HG03521 (cell line): ENCODE results near the gene STAM2.
A peak's percentile ranks its signal among the peaks of the same experiment; 100 is the strongest.
"Not testable (repeated sequence)": the region's sequence is repeated elsewhere in the genome, so short reads cannot be mapped to it uniquely, and the experiment has no call there.

Experiments used
- ATAC-seq: cut with Tn5 transposase; IDR thresholded peaks from one replicate; pipeline ENCODE4 v1.9.1; 2021; ENCODE audit warnings: mild to moderate bottlenecking, moderate library complexity; ENCODE audit not compliant: unreplicated experiment

STAM2 gene

DNA sequence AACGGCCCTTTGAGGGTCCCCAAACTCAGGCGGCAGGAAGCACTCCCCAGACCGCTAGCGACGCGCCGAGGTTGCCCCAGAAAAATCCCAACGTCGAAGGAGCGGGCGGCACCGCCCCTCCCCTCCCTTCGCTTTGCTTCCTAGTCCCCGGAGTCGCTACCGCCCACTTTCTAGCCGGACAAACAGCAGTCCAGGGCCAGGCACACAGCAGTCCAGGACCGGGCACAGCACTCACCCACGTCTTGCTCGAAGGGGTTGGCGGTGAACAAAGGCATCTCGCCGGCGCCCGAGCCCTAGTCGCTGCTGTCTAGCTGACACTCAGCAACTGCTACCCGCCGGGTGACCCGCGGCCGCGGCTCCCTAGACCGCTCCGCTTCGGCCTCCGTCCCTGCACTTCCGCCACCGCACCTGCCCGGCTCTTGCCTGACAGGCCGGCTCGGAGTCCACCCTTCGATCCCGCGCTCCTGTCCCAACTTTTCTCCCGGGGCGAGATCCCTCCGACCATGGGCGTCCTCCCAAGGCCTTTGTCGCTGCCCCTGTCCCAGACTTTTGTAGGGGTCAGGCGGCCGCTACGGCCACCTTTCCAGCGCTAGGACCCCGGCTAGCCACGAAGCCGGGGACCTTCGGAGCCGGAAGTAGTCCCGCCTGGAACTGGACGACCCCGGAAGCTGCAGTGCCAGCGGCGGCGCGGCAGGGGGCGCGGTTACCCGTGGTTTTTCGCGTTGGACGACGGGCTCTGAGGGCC is at the start of gene STAM2:
STAM2 (minus strand) TSS at position 396 of the 745 bp plus-strand sequence; CDS start at position 275, 121 bp downstream.
- peak; percentile 78 for ATAC-seq

DNA sequence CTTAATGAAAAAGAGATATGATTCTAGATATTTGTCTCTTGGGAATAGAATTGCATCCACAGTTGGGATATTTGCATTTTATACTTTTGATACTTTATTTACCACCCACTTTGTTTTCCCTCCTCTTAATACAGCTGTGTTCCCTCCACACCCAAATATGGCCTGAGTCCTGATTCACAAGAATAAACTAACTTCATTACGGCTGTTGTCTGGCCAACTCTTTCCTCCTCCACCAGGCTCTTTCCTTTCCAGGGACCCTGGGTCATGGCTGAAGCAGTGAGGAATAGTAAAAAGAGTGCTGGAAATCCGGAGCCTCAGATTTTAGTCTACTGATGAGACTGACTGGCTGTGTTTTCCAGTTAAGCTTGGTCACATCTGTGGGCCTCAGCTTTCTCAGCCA is 48.4 kb upstream of the STAM2 start:
- no peak for ATAC-seq

DNA sequence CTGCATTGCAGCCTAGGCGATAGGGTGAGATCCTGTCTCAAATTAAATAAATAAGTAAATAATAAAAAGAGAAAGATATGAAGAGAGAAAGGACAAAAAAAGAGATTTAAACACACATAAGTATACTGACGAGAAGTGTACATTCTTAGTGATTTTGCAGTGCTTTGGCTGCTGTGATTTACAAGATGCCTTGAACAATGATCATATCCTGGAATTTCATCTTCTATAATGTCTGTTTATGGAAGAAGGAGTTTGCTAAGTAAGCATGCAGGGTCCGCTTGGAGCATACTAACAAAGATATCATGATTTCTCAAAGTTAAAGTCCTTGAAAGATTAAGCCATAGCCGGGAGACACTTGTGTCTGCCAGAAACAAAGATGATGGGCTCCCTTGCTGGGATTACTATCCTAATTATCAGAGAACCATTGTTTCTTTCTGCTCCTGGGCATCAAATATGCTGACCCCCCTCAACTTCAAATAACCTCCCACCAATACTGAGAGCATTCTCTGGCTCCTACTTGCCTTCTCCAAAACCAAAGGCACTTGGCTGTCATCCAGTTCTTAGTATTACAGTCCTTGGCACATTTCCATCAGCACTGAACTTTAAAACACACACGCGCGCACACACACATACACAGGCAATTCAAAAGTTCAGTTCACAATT is 47.5 kb upstream of the STAM2 start:
- no peak for ATAC-seq

DNA sequence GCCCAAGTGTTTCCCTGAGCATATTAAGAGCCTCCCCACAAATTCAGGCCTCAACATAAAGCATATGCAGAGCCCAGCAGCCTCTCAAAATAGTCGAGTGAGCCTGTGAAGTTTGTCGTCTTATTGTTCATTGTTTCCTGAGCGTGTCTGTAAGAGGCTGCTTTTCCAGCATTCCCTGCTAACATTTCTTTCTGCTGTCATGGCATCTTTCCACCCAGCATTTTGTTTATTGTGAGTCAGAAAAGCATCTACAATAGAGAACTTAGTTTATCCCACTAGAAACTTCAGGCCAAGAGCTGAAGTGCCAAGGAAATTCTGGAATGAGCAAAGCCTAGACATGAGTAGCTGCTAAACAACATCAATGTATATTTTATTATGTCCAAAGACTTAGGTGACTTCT is 46.3 kb upstream of the STAM2 start:
- ATAC-seq = no peak

DNA sequence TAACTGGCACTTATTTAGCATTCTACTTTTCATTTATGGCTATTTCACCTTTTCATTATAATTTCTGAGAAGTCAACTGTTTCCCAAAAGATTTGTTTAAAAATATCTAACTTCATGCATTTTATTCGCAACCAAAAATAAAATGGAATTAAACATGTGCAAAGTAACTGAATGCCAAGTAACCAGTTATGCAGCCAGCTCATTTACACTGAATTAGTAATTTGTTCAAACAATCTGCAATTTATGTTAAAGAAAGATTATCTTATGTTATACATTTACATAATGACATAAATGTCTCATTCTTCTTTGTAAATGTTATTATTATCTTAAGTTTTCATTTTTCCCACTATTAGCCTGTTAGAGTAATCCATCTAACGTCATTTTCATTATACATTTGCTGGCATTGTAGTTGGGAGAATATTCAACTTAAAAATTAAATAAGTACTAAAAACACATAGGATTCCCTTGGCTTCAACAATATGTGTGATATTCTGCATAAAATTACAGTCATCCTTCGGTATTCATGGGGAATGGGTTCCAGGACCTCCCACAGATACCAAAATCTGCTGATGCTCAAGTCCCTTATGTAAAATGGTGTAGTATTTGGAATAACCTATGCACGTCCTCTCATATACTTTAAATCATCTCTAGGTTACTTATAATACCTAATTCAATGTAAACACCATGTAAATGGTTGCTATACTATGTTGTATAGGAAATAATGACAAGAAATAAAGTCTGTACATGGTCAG is 43.7 kb upstream of the STAM2 start:
- ATAC-seq = no peak

DNA sequence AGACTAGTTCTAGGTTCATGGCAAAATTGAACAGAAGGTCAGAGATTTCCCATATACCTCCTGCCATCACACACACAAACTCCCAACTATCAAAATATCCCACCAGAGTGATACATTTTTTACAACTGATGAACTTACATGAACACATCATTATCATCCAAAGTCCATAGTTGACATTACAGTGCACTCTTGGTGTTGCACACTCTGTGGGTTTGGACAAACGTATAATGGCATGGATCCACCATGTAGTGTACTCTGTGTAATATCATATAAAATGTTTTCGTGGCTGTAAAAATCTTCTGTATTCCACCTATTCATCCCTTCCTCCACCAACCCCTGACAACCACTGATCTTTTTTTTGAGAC is 25.9 kb upstream of the STAM2 start:
- ATAC-seq = no peak

DNA sequence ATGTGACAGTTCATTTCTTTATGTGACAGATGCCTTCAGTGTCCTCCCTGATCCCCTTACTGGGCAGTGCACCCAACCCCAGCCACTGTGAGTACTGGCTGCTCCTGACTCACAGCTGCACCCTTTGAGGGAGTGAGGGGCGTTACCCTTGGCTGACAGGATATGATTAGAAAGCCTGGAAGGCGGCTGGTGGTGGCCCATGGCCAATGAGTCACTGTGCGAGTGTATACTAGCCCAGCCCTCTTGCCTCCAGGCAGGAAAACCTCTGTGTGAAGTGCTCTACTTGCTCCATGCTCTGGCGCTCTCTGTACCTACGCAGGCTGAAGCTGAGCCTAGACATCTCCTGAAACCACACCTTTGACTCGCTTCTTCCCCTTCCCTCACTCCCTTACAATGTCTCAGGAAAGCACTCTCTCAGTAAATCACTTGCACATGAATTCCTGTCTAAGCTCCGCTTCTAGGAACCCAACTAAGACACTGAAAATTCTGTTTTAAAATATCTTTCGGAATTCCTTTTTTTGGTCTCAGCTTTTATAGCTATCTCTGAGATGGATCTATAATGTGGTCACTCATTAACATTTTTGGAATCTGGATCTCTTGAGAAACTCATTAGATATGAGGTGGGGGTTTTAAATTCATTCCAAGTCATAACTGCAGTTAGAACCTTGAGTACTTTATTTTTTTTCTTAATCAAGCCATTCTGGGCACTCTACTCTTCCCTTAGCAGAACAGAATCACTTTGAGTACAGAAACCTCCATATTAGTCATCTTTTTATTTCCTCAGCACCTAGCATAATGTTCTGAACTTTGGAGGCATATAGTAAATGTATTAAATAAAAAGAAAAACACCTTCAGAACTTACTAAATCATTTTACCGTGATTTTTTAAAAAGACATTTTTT is 25.3 kb upstream of the STAM2 start:
- ATAC-seq = no peak

DNA sequence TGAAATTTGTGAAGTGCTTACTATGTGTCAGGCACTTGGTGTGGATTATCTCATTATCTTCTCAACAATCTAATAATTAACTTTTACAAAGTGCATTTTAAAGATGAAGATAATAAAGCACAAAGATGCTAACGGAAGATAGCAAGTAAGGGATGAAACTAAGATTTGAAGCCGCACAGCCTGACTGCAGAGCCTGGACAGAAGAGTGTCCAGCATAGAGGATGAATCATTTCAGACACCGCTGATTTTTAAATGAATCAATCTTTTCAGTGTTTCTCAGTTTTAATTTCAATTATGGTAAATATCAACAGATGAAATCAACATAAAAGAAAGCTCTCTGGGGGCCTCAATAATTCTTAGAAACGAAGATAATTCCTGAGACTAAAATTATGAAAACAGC is 24.5 kb upstream of the STAM2 start:
- no peak for ATAC-seq

DNA sequence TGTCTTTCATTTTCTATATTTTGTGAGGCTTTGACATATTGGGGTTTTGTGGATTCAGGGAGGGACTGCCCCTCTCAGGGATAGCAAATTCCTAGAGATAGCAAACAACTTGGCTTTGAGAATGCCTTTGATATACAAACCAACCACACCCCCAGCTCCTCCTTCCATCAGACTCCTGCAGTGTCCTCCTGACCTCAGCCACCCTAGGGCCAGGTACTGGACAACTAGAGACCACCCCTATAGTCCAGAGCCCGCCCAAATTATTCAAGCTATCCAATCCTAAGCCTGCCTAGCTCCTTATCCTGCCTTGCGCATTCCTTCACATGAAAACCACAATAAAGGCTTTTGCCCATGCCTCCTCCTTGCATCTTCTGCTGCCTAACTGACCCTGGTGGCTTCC is 22.9 kb upstream of the STAM2 start:
- no peak for ATAC-seq

DNA sequence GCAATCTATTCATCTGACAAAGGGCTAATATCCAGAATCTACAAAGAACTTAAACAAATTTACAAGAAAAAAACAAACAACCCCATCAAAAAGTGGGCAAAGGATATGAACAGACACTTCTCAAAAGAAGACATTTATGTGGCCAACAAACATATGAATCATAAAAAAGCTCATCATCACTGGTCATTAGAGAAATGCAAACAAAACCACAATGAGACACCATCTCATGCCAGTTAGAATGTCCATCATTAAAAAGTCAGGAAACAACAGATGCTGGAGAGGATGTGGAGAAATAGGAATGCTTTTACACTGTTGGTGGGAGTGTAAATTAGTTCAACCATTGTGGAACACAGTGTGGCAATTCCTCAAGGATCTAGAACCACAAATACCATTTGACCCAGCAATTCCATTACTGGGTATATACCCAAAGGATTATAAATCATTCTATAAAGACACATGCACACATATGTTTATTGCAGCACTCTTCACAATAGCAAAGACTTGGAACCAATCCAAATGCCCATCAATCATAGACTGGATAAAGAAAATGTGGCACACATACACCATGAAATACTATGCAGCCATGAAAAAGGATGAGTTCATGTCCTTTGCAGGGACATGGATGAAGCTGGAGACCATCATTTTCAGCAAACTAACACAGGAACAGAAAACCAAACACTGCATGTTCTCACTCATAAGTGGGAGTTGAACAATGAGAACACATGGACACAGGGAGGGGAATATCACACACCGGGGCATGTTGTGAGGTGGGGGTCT is 22.1 kb upstream of the STAM2 start:
- ATAC-seq = not testable (repeated sequence)

DNA sequence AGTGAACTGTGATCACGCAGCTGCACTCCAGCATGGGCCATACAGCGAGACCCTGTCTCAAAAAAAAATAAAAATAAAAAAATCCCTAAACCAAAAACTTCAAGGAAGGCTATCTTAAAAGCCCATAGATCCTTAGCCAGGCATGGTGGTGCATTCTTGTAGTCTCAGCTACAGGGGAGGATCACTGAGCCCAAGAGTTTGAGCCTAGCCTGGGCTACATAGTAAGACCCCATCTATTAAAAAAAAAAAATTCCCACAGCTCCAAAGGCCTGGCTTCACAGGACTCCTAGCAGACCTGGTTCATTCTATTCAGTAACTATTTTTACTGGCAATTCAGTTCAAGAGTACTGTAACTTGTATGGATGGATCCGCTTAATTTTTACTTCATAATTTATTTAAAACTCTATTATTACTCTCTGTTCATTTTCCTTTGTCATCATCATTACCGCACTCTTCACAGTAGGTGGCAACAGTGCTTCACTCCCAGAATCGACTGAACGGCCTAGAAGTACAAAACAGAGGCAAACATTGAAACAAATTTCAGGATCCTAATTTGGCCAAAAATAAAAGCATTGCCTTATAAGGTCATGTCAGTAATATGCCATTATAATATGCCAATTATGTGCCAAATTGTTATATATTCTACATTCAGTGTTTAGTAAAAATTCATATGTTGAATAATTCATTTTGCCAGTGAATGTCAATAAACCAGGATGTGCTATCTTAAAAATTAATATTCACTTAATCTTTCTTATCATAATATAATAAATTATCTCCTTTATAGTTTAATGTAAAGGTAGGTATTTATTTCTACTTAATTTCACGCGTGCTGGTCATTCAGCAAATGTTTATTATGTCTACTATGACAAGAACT is 14.3 kb upstream of the STAM2 start:
- ATAC-seq = no peak

DNA sequence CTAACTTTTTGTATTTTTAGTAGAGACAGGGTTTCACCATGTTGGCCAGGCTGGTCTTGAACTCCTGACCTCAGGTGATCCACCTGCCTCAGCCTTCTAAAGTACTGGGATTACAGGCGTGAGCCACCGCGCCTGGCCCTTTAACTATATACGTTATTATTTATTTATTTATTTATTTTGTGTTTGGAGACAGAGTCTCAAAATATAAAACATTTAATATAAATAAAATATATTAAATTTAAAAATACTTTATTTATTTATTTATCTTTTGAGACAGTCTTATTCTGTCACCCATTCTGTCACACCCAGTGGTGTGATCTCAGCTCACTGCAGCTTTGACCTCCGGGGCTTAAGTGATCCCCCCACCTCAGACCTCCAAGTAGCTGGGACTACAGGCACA is 11.2 kb upstream of the STAM2 start:
- ATAC-seq = not testable (repeated sequence)

DNA sequence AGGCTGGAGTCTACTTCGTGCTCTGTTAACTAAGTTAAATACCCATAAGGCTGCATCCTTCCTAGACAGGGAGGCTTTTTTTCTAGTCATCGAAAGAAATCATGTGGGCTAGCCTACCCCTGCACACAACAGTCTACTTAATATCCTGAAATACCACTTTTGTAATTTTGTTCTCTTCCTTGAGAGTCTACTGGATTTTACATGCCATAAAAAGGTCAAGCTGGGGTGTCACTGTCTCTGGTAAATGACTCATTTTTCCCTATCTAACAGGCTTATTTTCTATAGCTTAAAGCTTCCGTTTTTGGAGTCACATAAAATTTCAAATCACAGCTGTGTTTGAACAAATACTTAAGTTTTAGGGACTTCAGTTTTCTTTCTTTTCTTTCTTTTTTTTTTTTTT is 10.7 kb upstream of the STAM2 start:
- no peak for ATAC-seq

DNA sequence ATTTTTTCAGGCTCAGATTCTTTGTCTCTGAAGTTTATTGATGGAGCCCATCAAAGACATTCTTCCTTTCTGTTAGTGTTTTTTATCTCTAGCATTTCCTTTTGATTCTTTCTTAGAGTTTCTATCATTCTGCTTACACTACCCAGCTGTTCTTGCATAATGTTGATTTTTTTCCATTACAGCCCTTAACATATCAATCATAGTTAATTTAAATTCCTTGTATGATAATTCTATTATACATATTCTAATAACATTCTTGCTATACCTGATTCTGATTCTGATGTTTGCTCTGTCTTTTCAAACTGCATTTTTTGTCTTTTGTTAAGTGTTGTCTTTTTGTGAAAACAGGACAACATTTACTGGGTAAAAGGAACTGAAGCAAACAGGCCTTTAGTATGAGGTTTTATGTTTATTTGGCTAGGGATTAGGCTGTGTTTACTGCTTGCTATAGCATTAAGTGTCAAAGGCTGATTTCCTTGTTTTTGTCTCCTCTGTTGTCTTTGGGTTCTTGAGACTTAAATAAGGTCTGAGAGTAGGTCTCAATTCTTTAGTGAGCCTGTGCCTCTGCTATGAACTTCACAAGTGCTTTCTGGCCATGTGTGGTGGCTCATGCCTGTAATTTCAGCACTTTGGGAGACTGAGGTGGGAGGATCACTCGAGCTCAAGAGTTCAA is 8.0 kb upstream of the STAM2 start:
- no peak for ATAC-seq

DNA sequence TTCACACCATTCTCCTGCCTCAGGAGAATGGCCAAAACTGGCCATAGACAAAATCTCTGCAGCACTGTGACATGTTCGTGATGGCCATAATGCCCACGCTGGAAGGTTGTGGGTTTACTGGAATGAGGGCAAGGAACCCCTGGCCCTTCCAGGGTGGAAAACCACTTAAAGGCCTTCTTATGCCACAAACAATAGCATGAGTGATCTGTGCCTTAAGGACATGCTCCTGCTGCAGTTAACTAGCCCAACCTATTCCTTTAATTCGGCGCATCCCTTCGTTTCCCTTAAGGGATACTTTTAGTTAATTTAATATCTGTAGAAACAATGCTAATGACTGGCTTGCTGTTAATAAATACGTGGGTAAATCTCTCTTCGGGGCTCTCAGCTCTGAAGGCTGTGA is 2.1 kb upstream of the STAM2 start:
- not testable (repeated sequence) for ATAC-seq

DNA sequence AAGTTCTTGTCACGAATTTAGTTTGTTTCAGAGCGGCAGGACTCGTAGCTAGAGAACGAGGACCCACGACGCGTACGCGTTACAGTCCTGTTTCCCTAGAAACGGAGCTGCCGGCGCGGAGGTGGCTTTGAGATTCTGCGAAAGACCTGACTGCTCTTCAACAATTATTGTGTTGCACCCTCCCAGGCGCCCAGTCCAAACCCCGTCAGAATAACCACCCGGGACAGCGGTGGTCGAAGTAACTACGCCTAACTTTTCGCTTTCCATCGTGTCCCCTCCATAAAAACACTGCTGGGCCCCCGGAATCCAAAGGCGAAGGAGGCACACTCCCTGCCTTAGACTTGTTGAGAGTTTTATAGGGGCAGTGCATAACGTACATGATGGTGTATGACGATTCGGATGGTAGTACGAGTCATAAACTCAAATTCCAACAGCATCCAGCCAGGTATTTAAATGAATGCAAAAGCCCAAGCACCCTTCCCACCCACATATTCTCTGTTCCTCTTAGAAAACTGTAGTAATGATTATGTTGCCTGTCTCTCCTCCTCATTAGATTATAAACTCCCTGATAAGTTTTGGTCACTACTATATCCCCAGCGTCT is 651 bp upstream of the STAM2 start:
- ATAC-seq = peak; percentile 16

DNA sequence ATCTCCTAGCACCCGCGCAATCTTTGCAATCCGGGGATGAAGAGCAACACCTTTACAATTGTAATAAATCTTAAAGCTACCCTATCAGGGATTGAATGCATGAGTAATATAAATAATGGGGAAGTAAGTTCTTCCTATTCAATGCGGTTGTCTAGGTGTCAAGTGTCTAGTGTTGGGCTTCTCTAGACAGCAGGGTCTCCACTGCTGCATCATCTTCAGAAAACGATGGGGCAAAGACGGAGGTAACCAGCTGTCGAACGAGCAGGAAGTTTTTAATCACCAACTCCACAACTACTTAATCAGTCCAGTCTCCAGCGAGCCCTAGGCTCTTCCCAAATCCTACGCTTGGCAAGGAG is 573 bp downstream of the STAM2 start:
- ATAC-seq = peak; percentile 10

DNA sequence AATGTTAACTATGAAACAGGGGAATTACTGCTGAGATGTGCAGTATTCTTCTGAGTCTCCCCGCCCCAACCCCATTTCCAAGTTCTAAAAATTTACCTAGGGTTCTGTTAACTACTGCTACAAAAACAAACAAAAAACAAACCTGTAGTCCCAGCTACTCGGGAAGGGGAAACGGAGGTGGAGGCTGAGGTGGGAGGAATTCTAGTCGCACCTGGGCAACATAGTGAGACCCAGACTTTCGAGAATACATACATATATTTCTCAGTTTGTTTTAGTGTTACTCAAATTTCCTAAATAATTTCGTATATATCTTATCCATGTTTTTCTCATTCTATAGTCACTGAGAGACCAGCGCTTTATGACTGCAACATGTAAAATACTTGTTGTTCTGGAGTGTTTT is 989 bp downstream of the STAM2 start:
- no peak for ATAC-seq
